HUES64 (cell line): Measurements from ENCODE around the gene UBASH3A.

Source experiments
- H3K27ac ChIP-seq: 2 replicates; pipeline ENCODE4 v1.7.0; 2013; ENCODE audit warnings: low read depth, low read length, inconsistent platforms
- H3K27me3 ChIP-seq: 2 replicates; pipeline ENCODE4 v1.6.1; 2013; ENCODE audit warnings: mild to moderate bottlenecking, low read length; ENCODE audit not compliant: insufficient read depth
- H3K36me3 ChIP-seq: 2 replicates; pipeline ENCODE4 v1.6.1; 2013; ENCODE audit warnings: mild to moderate bottlenecking, low read length; ENCODE audit not compliant: insufficient read depth
- H3K4me1 ChIP-seq: 2 replicates; pipeline ENCODE4 v1.6.1; 2013; ENCODE audit warnings: mild to moderate bottlenecking, low read length, moderate library complexity; ENCODE audit not compliant: insufficient read depth
- H3K4me3 ChIP-seq: 2 replicates; pipeline ENCODE4 v1.5.1; 2013; ENCODE audit warnings: mild to moderate bottlenecking, low read length, moderate library complexity
- H3K9ac ChIP-seq: 2 replicates; pipeline ENCODE4 v1.6.1; 2013; ENCODE audit warnings: mild to moderate bottlenecking, low read depth, low read length
- H3K9me3 ChIP-seq: 2 replicates; pipeline ENCODE4 v1.6.1; 2013; ENCODE audit warnings: low read depth, low read length; ENCODE audit not compliant: insufficient read depth
- WGBS: fragments of 150-250, 120-280 bp; methylation state at CpG from one replicate; pipeline ENCODE4 v1.1.7; 2013; ENCODE audit warnings: missing lambda C conversion rate; 5-methylcytosine and 5-hydroxymethylcytosine counted together

UBASH3A gene

DNA sequence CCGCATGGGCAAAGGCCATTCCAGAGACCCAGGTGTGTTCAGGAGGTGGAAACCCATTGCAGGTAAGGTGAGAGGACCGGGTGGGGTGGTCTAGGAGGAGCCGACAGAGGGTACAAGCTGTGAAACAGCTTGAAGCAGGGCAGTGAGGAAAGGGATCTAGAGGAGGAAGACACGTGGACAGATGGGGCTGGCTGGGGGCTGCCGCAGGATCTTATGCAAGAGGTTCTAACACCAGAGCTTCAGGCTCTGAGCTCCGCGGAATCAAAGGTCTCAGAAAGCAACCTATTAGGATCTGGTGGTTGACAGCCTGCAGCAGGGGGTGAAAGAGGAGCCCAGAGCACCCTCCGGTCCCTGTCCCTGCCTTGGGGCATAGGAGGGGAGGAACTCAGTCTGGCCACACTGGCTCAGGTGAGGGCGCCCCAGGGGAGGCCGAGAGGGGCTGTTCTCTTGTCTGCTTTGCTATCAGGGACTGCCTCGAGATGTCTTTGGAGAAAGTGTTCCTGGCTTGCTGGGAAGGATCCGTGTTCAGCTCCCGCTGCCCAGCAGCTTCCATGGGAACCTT, 39.3 kb upstream of the UBASH3A start:
- Histone ChIP-seq H3K9me3 (peaks cover 6% of the 10 kb centered on the region; the same call in 1 of the 2 replicates), H3K27ac (no peak overlapping the region), H3K27me3 (no peaks in the 10 kb centered on the region), H3K36me3 (no peaks in the 10 kb centered on the region), H3K9ac (no peak overlapping the region), H3K4me3 (no peak overlapping the region), H3K4me1 (no peaks in the 10 kb centered on the region)
- 90% methylated on average over 13 of the region's 13 CpGs for WGBS

DNA sequence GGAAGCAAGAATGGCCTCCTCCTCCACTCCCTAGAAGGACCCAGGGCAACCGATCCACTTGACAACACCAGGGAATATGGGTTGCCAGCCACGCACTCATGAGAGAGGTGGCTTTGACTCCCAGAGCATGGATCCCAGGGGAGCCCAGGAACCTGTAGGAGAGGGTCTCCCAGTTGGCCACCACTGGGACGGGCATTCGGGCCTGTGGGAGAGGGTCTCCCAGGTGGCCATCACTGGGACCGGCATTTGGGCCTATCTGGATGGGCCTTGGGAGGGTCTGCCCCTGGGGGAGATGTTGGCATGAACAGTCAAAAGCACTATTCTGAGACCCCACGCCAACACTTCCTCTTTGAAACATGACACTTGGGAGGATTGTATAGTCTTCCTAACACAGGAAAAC, 37.9 kb upstream of the UBASH3A start:
- Histone ChIP-seq H3K27ac (no peak overlapping the region), H3K4me3 (no peak overlapping the region), H3K9ac (no peak overlapping the region), H3K27me3 (no peaks in the 10 kb centered on the region), H3K4me1 (no peaks in the 10 kb centered on the region), H3K36me3 (no peaks in the 10 kb centered on the region), H3K9me3 (no peaks in the 10 kb centered on the region)
- 80% methylated on average over 6 of the region's 6 CpGs for WGBS

DNA sequence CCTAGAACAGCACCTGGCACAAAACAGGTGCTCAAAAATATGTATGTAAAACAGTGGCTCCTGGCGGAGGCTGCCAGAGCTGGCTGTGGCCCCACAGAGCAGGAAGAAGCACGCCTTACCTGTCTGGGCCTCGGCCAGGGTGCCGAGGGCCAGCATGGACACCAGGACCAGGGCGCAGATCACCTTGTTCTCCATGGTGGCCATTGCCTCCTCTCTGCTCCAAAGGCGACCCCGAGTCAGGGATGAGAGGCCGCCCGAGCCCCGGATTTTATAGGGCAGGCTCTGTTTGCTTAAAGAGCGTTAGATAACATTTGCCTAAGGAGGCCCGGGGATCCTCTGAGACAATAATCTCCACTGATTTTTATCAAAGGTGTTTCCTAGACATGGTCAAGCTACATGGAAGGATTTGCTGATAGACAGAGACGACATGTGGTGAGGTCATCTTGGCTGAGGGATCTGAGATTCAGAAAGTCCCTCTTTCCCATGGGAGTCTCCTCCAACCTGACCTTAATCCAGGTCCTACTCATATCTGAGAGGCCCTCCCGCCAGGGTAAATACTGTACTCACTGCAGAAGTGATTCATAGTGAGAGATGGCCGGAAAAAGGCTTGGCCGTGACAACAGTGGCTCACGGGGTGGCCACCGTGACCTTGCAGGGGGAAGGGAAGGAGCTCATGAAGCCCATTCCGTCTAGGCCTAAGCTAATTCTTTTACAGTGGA, 37.3 kb upstream of the UBASH3A start, which contains the start of gene TFF1:
TFF1 (minus strand) TSS at position 244 of the 719 bp plus-strand sequence; CDS start at position 204, 40 bp downstream.
- Histone ChIP-seq H3K36me3 (no peaks in the 10 kb centered on the region), H3K27ac (no peak within 1 kb of the TSS), H3K9me3 (no peaks in the 10 kb centered on the region), H3K4me1 (no peaks in the 10 kb centered on the region), H3K9ac (no peak within 1 kb of the TSS), H3K27me3 (no peaks in the 10 kb centered on the region), H3K4me3 (no peak within 1 kb of the TSS)
- 90% methylated on average over 19 of the region's 19 CpGs for WGBS

- H3K4me1 ChIP-seq: no peaks in the 10 kb centered on the region
- WGBS: 92% methylated on average over 14 of the region's 14 CpGs
- no peaks in the 10 kb centered on the region for H3K27me3 ChIP-seq
These were observed 36.1 kb upstream of the UBASH3A start for GRCh38 chr21:42367367-42368165.

DNA sequence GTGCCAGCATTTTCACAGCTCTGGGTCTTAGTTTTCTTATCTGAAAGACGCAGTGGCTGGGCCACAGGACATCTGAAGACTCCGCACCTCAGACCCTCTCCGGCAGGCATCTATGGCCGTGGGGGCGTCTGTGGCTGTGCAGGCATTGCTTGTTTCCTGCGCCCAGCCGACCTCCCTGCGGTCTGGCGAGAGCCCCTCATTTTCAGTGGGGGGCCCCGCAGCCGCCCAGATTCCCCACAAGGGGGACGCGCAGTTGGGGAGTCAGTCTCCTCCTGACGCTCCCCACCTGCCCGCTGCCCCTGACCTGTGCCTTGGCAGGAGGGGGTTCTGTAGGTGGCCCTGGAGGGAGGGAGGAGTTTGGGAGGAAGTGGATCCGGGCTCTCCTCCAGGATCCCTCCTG, 33.9 kb upstream of the UBASH3A start:
- no peak overlapping the region for H3K27ac ChIP-seq
- H3K9ac ChIP-seq: no peak overlapping the region
- no peaks in the 10 kb centered on the region for H3K36me3 ChIP-seq
- H3K4me3 ChIP-seq: no peak overlapping the region
- H3K4me1 ChIP-seq: no peaks in the 10 kb centered on the region
- 87% methylated on average over 16 of the region's 16 CpGs for WGBS
- H3K9me3 ChIP-seq: no peaks in the 10 kb centered on the region
- H3K27me3 ChIP-seq: peaks cover 5% of the 10 kb centered on the region; the same call in 1 of the 2 replicates

More at GRCh38 chr21:42367367-42368165, 36.1 kb upstream of the UBASH3A start:
- Histone ChIP-seq H3K9ac (no peak overlapping the region), H3K9me3 (no peaks in the 10 kb centered on the region), H3K36me3 (no peaks in the 10 kb centered on the region), H3K4me3 (no peak overlapping the region), H3K27ac (no peak overlapping the region)

DNA sequence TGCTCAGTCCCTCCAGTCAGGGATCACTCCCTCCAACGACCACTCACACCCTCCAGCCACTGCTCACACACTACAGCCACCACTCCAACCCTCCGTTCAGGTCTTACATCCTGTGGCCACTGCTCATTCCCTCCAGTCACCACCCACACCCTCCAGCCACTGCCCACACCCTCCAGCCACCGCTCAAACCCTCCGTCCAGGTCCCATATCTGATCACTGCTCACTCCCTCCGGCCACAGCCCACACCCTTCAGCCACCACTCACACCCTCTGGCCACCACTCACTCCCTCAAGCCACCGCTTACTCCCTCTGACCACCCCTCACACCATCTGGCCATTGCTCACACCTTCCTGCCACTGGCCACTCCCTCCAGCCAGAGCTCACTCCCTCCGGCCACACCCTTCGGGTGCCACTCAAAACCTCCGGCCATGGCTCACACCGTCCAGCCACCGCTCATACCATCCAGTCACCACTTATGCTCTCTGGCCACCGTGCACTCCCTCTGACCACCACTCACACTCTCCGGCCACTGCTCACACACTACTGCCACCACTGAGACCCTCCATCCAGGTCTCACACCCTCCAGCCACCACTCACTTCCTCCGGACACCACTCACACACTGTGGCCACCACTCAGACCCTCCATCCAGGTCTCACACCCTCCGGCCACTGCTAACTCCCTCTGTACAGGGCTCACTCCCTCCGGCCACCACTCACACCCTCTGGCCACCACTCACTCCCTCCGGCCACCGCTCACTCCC, 32.6 kb upstream of the UBASH3A start:
- H3K27me3 ChIP-seq: peaks cover 6% of the 10 kb centered on the region; the same call in 1 of the 2 replicates
- no peak overlapping the region for H3K27ac ChIP-seq
- no peaks in the 10 kb centered on the region for H3K9me3 ChIP-seq
- no peaks in the 10 kb centered on the region for H3K4me1 ChIP-seq
- no peak overlapping the region for H3K9ac ChIP-seq
- H3K36me3 ChIP-seq: no peaks in the 10 kb centered on the region
- WGBS: 83% methylated on average over 18 of the region's 18 CpGs
- H3K4me3 ChIP-seq: no peak overlapping the region

GRCh38 chr21:42373196-42373907, 30.4 kb upstream of the UBASH3A start:
- no peak overlapping the region for H3K27ac ChIP-seq
- no peaks in the 10 kb centered on the region for H3K9me3 ChIP-seq
- WGBS: 89% methylated on average over 25 of the region's 25 CpGs
- H3K4me3 ChIP-seq: no peak overlapping the region
- no peaks in the 10 kb centered on the region for H3K36me3 ChIP-seq
- no peak overlapping the region for H3K9ac ChIP-seq
- H3K27me3 ChIP-seq: peaks cover 6% of the 10 kb centered on the region; the same call in 1 of the 2 replicates
- no peaks in the 10 kb centered on the region for H3K4me1 ChIP-seq

DNA sequence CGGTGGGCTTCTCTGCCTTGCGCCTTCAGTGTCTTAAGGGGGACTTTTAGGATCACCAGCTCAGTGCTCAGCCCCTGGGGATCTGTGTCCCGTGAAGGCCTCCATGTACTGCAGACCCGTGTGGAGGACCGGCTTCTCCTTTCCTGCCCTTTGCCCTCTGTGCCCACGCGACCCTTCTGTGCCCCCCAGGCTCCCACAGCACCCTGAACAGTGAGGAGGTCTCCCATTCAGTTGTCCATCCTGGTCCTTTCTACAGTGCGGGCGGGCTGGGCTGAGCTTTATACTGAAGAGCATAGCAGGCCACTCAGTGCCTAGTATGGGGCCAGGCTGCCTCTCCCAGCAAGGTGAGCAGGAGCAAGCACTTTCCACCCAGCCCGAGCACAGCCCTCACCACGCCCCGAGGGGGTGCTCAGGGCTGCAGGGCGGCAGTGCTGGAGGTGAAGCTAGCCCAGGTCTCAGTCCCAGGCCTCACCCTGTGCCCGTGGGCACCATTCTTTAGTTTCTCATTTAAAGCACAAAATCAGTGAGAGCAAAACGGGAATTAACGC, 29.7 kb upstream of the UBASH3A start:
- WGBS: 92% methylated on average over 16 of the region's 16 CpGs
- H3K27ac ChIP-seq: no peak overlapping the region
- H3K9ac ChIP-seq: no peak overlapping the region
- no peaks in the 10 kb centered on the region for H3K9me3 ChIP-seq
- H3K27me3 ChIP-seq: peaks cover 6% of the 10 kb centered on the region; the same call in 1 of the 2 replicates
- no peaks in the 10 kb centered on the region for H3K36me3 ChIP-seq
- H3K4me3 ChIP-seq: no peak overlapping the region
- no peaks in the 10 kb centered on the region for H3K4me1 ChIP-seq

DNA sequence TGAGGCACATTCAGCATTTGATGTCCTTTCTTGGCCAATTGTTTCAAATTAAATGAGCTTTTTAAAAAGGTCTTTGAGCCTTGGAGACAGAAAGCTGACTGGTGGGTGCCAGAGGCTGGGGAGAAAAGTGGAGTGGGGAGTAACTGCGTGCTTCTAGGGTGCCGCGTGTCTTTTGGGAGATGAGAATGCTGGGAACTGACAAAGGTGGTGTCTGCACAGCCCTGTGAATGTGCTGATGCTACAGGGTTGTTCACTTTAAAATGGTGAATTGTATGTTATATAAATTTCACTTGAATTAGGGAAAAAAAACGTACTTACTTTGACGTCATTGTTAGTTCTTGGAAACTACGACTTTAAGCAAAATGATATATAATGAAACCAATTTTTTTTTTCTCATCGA, 29.2 kb upstream of the UBASH3A start:
- Histone ChIP-seq H3K9ac (no peak overlapping the region), H3K9me3 (no peaks in the 10 kb centered on the region), H3K4me3 (no peak overlapping the region), H3K27me3 (peaks cover 6% of the 10 kb centered on the region; the same call in 1 of the 2 replicates), H3K4me1 (no peaks in the 10 kb centered on the region), H3K36me3 (no peaks in the 10 kb centered on the region), H3K27ac (no peak overlapping the region)
- WGBS: 89% methylated on average over 7 of the region's 7 CpGs

DNA sequence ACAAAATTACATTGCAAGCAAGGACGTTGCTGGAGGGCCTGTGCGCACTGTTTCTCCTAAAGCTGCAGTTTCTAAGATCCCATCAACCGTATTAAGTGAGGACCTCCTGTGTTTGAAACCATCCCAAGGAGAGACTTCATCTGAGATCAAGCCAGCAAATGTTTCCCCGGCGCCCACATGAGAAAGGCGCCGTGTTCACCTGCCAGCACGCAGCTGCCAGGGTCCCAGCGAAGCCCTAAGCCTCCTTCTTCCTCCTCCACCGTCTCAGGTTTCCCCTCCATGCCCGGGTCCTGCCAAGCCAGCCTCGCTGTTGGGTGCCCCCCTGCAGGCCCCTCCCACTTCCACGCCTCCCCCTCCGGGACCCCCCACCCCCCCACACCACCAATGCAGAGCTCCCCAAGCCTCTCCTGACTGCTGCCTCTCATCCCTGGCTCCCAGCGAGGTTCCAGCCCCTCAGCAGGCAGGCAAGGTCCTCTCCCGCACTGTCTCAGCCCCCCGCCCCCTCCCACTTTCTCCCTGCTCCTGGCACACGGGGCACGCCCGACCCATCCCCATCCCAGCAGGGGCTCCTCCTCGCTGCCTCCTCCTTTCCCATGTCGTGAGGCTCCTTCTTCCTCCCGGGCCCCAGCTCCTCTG, 28.7 kb upstream of the UBASH3A start:
- Histone ChIP-seq H3K27ac (no peak overlapping the region), H3K4me3 (no peak overlapping the region), H3K4me1 (no peaks in the 10 kb centered on the region), H3K36me3 (no peaks in the 10 kb centered on the region), H3K27me3 (peaks cover 6% of the 10 kb centered on the region; the same call in 1 of the 2 replicates), H3K9me3 (no peaks in the 10 kb centered on the region), H3K9ac (no peak overlapping the region)
- 37% methylated on average over 23 of the region's 23 CpGs for WGBS
